WTC11 (cell line): ENCODE data around the gene RTP3.

Experiments used
- HMGXB4 ChIP-seq: sonication (generic); formaldehyde crosslinking; IDR thresholded peaks from 2 replicates; pipeline ENCODE4 v1.8.1; 2023; ENCODE audit warnings: mild to moderate bottlenecking, moderate library complexity, missing genetic modification reagents
- JUN ChIP-seq: sonication (generic); formaldehyde crosslinking; IDR thresholded peaks from 2 replicates; pipeline ENCODE4 v1.8.0; 2023; ENCODE audit warnings: mild to moderate bottlenecking, missing genetic modification reagents
- NR2C2 ChIP-seq: sonication (generic); formaldehyde crosslinking; IDR thresholded peaks from 2 replicates; pipeline ENCODE4 v1.8.0; 2022; ENCODE audit warnings: mild to moderate bottlenecking, missing genetic modification reagents
- ZNF232 ChIP-seq: sonication (generic); formaldehyde crosslinking; IDR thresholded peaks from 2 replicates; pipeline ENCODE4 v1.8.0; 2022; ENCODE audit warnings: mild to moderate bottlenecking, missing genetic modification reagents
- TF ChIP-seq, protein P1 (sequence below): fragments of 200-600 bp; IDR thresholded peaks from 2 replicates; pipeline ENCODE4 v1.8.0; 2022; ENCODE audit warnings: antibody characterized with exemption

GRCh38 chr3:46479021-46479420 lies 18.8 kb upstream of the RTP3 start:
- TF ChIP-seq NR2C2 (CRISPR knock-in tag) (no peak), JUN (CRISPR knock-in tag) (no peak), HMGXB4 (no peak), ZNF232 (CRISPR knock-in tag) (no peak)
- TF ChIP-seq, protein P1, sequence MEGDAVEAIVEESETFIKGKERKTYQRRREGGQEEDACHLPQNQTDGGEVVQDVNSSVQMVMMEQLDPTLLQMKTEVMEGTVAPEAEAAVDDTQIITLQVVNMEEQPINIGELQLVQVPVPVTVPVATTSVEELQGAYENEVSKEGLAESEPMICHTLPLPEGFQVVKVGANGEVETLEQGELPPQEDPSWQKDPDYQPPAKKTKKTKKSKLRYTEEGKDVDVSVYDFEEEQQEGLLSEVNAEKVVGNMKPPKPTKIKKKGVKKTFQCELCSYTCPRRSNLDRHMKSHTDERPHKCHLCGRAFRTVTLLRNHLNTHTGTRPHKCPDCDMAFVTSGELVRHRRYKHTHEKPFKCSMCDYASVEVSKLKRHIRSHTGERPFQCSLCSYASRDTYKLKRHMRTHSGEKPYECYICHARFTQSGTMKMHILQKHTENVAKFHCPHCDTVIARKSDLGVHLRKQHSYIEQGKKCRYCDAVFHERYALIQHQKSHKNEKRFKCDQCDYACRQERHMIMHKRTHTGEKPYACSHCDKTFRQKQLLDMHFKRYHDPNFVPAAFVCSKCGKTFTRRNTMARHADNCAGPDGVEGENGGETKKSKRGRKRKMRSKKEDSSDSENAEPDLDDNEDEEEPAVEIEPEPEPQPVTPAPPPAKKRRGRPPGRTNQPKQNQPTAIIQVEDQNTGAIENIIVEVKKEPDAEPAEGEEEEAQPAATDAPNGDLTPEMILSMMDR: no peak
